K562 treated with DMSO at 1 percent for 4 hours (cell line): ENCODE results near the gene SNAPIN. TPM values are rescaled to one million over a fixed set of nuclear protein-coding genes. Genes with fewer than 3 reads are reported as not detected.

Source experiments
- total RNA-seq: library from RNA; unstranded; fragments of 300-600 nt; gene quantifications from 2 replicates; pipeline ENCODE4 v1.2.3, GENCODE V29; 2022; ENCODE audit not compliant: insufficient read depth

The SNAPIN gene, protein sequence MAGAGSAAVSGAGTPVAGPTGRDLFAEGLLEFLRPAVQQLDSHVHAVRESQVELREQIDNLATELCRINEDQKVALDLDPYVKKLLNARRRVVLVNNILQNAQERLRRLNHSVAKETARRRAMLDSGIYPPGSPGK
- total RNA-seq, result 24.9 and 30.9 TPM in 2 replicates

DNA sequence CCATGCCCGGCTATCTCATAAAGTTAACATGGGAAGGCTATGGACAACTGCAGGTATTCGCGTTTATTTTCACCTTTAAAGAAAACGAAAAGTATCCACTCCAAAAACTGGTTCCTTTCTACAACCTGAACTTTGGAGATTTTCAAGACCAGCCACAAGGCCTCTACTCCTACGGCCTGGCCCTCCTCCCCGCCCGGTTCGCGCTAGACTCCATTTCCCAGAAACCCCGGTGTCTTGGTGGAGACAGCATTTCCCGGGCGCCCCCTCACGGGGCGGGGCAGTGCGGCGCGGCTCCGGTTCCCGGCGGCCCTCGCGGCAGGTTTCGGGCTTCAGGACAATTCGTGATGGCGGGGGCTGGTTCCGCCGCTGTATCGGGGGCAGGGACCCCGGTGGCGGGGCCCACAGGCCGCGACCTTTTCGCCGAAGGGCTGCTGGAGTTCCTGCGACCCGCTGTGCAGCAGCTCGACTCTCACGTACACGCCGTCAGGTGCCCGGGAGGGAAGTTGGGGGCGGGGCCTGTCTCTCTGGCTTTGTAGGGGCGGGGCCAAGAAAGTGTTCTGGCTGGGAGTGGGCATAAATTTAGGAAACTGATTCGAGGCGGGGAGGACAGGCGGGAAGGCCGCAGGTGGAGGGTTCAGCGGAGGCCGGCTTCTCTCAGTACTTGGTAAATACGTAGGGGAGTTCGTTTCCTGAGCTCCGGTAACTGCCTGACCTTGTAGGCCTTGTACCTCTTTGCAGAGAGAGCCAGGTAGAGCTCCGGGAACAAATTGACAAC, at the start of gene SNAPIN:
Gene SNAPIN (plus strand): TSS at position 304 of the 775 bp plus-strand sequence. CDS start 41 bp downstream, at position 345.

DNA sequence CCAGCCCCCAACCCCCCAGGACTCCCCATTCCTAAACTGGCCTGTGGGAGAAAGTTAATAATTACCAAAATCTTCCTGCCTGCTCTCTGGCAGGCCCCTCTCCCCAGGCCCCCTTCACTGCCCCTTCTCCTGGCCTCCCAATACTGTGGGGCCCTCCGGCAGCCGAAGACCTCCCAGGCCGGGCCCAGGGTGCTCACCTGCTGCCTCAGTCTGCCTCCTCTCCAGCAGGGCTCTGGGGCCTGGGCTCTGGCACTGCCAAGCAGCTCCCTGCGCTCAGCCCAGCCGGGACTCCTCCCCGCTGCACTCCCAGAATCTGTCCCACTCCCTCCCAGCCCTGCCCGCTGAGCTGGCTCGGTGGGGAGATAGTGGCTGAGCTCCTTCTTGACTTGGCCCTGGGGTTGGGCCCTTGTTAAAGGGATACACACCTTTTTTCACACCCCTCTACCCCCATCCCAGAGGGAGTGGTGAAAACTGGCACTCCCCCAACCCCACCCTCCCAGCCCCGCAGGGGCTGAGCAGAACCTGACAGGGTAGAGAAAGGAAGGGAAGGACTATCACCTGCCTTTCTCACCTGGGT, 45.7 kb upstream of the SNAPIN start, which contains the start of gene S100A16:
Gene S100A16 (minus strand): TSS at position 383 of the 577 bp plus-strand sequence. CDS start 4,986 bp downstream, outside the sequence.

DNA sequence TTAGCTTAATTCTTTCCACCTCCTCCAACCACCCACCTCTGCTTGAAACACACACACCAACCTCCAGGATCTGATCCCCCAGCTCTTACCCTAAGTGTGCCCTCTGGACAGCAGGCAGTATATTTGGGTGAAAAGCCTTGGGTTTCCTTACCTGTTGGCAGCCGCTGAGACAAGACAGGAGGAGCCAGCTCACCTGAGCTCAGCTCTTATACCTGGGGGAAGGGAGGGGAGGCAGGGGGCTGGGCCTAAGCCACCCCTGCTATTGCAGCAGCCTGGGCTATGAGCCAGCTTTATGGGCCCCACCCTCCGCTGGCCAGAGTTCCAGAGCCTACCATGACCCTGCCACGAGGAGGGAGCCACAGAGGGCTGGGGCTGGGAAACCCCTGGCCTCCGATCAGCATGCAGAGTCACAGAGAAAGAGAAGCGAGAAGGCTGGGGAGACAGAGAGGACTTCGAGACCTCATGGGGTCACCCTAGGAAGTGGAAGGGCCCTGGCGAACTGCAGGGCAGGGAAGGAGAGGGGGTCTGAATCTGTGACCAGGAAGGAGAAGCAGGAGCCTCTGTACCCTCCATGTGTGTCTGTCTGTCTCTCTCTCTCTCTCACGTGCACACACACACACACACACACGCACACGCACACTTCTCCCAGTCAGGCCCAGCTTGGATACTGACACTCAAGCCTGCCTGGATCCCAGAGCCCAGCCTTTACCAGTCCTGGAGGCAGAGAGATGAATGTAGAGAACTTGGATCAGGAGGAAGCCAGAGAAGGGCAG, 42.2 kb upstream of the SNAPIN start, which contains the start of gene S100A14:
Gene S100A14 (minus strand): TSS at position 182 of the 773 bp plus-strand sequence. CDS start 467 bp downstream, outside the sequence.

DNA sequence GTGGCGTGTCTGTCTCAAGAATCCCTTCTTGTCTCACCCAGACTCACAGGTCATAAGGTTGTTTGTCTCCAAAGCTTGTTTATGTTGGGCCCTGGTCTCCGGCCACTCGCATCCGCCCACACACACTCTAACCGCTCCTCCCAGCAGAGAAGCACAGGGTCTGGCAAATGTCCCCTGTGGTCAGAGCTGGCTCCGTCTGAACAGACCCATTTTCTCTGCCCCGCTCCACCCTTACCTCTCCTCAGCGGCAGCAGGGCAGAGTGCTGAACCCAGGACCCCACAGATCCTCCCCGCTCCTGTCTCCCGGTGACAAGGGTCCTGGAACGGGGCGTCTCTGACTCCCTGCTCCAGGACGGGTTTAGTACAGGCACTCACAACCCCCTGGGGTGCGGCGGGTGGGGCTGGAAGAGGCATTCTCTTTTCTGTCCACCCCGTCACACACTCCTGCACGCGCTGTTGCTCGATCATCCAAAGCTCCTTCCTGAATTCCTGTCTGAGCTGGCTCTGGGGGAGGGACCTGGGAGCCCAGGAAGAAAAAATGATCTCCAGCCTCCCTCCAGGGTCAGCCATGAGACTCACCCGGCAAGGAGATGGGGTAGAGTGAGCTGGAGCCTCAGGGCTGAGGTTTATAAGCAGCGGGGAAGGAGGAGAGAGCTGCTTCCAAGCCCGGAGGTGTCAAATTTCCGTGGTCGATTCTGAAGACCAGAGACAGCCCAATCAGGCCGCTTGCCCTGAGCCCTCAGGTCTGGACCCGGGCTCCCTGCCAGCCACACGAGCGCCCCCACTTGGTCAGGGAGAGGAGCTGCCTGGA, 31.4 kb upstream of the SNAPIN start, which contains the start of gene S100A13:
Gene S100A13 (minus strand): TSS at position 602 of the 811 bp plus-strand sequence. CDS start 1,033 bp downstream, outside the sequence.

DNA sequence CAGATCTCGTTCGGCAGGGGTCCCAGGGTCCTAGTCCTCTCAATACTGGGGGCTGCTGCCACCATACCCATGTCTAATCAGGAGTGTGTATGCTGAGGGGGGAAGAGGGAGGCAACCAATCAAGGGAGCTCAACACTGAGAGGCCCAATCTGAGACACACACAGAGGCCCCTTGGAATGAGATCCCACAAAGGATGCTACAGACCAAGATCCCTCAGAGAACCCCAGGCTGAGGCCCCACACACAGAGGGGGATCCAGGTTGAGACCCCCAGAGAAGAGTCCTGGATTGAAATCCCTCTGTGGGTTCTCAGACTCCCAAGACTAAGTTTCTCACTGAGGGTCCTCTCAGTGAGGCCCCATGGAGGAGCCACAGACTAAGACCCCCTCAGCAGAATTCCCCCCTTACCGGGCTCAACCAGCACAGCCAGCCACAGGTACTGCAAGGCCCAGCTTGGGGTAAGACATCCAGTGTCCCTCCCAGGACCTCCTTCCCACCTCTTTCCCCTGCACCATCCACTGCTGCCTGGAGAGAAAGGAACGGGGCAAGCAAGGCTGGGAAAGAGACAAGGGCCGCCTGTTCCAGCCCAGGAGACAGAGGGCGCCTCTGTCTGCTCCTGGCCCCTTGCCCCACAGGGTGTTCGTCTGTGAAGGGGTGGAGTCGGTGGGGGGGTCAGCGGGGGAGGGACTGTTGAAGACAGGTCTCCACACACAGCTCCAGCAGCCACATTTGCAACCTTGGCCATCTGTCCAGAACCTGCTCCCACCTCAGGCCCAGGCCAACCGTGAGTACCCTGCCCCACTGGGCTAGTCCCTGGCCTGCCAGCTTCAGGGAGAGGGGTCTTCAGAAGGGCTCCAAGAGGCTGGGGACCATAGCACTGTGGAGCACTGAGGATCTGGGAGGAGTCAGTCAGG, 30.5 kb upstream of the SNAPIN start, which contains the start of gene S100A1:
Gene S100A1 (plus strand): TSS at position 720 of the 912 bp plus-strand sequence. CDS start 2,088 bp downstream, outside the sequence.

DNA sequence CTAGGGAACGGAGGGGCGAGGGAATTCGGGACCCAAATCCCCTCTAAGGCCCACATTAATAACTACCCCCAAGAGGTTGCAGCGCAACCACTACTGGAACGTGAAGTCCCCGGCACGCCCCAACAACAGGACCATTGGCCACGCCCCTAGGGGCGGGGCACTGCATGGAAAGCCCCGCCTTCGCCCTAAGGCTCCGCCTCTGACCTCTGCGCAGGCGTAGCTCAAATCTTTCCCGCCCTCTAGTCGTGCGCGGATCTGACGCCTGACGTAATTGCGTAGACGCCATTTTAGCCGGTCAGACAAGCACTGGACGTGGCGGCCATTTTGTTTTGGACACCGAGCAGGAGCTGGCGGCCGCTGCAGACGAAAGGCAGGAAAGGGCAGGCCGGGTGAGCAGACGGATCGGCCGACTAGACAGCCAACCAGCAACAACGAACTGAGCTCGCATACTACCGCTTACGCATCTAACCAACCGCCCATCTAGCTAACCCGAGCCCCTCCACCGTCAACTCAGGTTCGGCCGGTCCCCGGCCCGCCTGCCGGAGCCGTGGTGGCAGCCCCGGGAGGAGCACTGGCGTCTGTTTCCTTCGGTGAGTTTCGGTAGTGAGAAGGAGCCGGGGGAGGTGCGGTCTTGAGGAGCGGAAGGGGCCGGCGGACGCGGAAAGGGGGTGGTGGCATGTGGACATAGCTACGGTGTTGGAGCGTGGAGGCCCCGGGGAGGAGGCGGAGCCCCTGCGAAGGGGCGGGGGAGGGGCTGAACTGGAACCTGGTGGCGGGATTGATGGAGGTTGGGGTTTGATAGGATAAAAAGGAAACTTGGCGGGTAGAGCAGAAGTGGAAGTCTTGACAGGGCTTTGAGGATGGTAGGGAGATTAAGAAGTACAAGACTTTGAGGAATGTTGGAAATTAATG, 24.5 kb upstream of the SNAPIN start, which contains the start of gene CHTOP:
Gene CHTOP (plus strand): TSS at position 313 of the 912 bp plus-strand sequence. CDS start 2,523 bp downstream, outside the sequence.

DNA sequence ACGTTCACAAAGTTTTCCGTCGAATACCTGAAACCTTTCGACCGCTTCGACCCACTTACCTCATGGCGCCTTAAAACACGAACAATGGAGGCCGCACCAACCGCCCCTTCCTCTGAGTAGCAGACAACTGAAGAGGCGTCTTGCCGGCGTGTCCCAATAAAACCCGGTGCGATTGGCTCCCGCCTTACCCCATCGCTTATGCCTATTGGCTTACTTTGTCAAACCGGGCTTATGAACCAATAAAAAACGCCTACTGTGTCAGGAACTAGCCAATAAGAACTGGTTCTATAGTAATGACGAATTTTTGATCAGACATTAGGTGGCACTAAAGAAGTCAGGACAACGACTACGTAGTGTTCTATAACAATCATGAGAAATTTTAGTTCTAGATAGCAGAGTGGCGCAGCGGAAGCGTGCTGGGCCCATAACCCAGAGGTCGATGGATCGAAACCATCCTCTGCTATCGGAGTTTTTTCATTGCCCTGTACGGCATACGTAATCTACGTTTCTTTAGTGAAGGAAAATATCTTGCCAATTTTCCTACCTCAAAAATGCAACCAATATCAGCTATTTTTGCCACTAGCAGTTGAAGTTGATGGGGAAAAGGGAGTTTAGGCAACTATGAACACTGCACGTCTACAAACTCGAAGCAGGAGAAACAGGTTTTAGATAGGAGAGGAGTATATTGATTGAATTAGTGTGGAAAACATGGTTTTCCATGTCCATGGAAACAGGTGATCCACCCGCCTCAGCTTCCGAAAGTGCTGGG, 12.5 kb downstream of the SNAPIN start, which contains the start of gene ILF2:
Gene ILF2 (minus strand): TSS at position 135 of the 769 bp plus-strand sequence. CDS start 71 bp downstream, at position 64.

DNA sequence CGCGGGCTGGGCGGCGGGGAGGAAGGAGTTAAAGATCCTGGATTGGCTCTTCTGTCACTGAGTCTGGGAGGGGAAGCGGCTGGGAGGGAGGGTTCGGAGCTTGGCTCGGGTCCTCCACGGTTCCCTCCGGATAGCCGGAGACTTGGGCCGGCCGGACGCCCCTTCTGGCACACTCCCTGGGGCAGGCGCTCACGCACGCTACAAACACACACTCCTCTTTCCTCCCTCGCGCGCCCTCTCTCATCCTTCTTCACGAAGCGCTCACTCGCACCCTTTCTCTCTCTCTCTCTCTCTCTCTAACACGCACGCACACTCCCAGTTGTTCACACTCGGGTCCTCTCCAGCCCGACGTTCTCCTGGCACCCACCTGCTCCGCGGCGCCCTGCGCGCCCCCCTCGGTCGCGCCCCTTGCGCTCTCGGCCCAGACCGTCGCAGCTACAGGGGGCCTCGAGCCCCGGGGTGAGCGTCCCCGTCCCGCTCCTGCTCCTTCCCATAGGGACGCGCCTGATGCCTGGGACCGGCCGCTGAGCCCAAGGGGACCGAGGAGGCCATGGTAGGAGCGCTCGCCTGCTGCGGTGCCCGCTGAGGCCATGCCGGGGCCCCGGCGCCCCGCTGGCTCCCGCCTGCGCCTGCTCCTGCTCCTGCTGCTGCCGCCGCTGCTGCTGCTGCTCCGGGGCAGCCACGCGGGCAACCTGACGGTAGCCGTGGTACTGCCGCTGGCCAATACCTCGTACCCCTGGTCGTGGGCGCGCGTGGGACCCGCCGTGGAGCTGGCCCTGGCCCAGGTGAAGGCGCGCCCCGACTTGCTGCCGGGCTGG, 20.2 kb downstream of the SNAPIN start, which contains the start of gene NPR1:
Gene NPR1 (plus strand): TSS at position 170 of the 818 bp plus-strand sequence. CDS start 421 bp downstream, at position 591.

Other genes with a start within 250 kb of the SNAPIN start
- gene S100A7A, start 242.2 kb upstream of the SNAPIN start, total RNA-seq, result not detected in 2 replicates
- not detected in 2 replicates for gene S100A7, start 198.1 kb upstream of the SNAPIN start, total RNA-seq
- gene S100A6, start 122.7 kb upstream of the SNAPIN start, total RNA-seq, result 23.2 and 29.1 TPM in 2 replicates
- not detected in 2 replicates for gene S100A5, start 117.8 kb upstream of the SNAPIN start, total RNA-seq
- gene S100A4, start 112.9 kb upstream of the SNAPIN start, total RNA-seq, result 12.2 and 17.9 TPM in 2 replicates
- gene S100A3, start 109.4 kb upstream of the SNAPIN start, total RNA-seq, result not detected in 2 replicates
- gene S100A2, start 92.9 kb upstream of the SNAPIN start, total RNA-seq, result not detected in 2 replicates
- 5.0 and 5.1 TPM in 2 replicates for gene S100A16, start 45.6 kb upstream of the SNAPIN start, total RNA-seq
- not detected in 2 replicates for gene S100A14, start 42.4 kb upstream of the SNAPIN start, total RNA-seq
- gene S100A13, start 31.2 kb upstream of the SNAPIN start, total RNA-seq, result 134 and 148 TPM in 2 replicates
- 74.1 and 76.0 TPM in 2 replicates for gene S100A1, start 30.3 kb upstream of the SNAPIN start, total RNA-seq
- 46.5 and 61.4 TPM in 2 replicates for gene CHTOP, start 24.6 kb upstream of the SNAPIN start, total RNA-seq
- 279 and 280 TPM in 2 replicates for gene ILF2, start 12.3 kb downstream of the SNAPIN start, total RNA-seq
- gene NPR1, start 20.0 kb downstream of the SNAPIN start, total RNA-seq, result not detected in 2 replicates
- 18.9 and 20.4 TPM in 2 replicates for gene INTS3, start 69.3 kb downstream of the SNAPIN start, total RNA-seq
- gene SLC27A3, start 116.7 kb downstream of the SNAPIN start, total RNA-seq, result 8.4 and 12.6 TPM in 2 replicates